ENCODE data around the gene SLC27A6.

The SLC27A6 gene

DNA sequence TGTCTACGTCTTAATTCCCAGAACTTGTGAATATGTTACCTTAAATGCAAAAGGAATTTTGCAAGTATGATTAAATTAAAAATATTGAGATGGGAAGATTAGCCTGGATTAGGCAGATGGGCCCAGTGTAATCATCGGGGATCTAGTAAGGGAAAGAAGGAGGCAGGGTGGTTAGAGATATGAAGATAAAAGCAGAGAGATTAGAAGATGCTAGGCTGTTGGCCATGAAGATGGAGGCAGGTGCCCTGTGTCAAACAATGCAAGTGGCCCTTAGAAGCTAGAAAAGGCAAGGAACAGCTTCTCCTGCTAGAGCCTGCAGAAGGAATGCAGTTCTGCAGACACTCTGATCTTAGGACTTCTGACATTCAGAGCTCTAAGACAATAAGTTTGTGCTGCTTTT lies 100.4 kb downstream of the SLC27A6 start:
- no peak for DNase-seq

DNA sequence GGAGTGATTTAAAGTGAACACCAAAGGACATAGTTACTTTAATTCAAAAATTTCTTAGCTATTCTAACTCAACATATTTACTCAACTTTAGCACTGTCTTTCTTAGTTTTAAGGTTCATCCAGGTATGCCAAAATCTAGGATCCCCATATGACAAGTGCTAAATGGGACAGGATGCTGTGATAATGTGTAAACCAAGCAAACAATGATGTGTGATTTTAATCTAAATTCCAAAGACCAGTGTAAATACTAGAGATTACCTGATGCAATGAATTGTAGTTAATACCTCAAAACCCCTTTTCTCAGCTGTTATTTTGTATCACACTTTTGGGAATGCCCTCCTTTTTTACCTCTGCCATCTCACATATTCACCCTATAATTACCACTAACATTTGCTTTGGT lies 102.5 kb downstream of the SLC27A6 start:
- no peak for DNase-seq

DNA sequence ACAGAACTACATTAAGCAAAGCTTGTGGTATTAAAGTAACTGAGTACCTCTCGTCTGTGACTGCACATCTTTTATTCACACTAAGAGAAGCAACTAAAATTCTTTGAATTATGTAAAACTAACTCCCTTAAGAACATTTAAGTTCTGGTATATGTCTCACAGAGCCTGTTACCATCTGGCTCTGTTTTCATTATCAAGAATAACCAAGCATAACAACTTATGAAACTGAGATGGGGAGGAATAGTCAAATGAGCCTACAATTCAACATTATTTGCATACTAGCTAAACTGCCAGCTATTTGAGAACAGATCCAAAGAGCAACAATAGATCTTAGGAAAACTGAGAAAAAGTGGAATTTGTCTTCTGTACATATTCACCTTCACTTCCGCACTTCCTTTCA lies 104.0 kb downstream of the SLC27A6 start:
- DNase-seq: peak; percentile 90

DNA sequence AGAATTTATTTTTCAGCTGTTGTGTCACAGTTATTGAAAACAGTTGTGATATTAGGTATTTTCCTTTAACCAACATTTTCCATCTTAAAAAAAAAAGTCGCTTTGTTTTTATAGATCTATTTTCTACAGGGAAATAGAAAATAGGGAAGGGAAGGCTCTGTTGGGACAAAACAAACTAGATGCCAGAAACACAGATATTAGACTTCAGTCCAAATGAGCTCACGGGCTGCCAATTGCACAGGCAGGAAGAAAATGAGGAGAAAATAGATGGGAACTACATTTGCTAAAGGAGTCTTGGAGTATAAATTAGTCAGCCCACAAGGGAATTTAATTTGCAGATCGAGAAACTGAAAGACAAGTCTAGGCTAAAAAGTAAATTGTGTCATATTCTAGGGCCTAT lies 107.8 kb downstream of the SLC27A6 start:
- no peak for DNase-seq

DNA sequence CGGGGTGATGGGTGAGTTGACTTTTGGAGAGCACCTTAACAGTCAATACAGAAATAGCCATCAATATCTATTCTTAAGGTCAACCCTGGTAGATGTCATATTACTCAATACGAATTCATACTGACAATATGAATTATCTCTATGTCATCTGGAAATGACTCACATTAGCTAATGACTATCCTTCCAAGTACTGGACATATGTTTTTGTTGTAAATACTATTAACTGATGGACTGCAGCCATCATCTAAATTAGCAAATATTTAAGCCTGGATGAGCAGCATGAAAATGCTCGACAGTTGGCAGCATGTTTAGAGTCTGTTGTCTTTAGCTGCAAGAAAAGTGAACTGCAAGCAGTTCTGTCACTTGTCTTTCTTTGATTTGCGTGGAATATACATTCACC lies 109.6 kb downstream of the SLC27A6 start:
- DNase-seq: no peak

DNA sequence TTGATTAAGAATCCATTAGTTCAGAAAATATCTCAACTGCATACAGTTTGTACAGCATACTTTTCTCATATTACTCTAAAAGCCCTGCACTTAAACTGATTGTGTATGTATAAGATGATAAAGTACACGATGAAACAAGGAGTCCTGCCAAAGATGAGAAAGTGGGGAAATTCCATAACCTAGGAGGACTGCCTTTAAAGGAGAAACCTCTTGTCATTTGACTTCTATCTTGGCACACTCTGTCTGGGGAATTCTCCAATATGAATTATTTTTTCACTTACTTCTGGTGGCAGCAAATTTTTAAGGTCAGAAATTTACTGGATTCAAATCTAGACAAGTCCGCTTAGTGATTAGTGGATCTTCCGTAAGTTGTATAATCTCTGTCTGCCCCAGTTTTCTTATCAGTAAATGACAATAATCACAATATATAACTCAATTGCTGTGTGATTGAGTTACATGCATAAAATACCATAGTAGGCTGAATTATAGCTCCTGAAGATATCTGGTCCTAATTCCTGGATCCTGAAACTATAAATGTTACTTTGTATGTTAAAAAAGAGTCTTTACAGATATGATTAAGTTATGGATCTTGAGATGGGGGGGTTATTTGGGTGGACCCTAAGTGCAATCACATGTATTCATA lies 112.3 kb downstream of the SLC27A6 start:
- DNase-seq: no peak

DNA sequence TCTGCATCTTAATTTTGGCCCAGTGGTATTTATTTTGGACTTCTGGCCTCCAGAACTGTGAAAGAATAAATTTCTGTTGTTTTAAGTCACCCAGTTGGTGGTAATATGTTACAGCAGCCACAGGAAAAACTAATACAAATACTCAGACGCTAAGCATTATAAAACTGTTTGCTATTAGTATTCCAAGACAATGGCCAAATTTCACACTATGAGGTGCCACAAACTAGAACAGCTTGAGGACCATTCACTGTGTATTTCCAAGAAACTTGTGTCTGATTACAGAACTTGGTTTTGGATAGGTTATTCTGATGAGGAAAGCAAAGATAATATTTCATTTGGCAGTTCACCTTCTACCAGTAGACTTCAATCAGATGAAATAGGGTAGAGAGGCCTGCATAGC lies 113.0 kb downstream of the SLC27A6 start:
- no peak for DNase-seq

DNA sequence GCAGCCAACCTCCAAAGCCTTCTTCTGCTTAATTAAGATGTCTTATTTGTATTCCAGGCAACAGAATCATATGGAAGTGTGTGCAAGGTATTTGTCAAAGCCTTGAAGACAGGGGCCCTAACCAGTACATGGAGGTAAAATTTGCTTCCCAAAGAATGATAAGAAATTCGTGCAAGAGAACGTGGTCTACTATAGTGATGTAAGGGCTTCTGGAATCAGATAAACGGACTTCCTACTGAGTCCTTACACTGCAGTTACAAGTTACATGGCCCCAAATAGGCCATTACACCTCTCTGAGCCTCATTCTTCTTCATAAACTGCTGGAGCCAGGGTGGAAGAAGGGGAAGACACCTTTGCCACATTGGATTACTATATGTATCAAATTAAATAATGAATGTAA lies 113.4 kb downstream of the SLC27A6 start:
- no peak for DNase-seq

DNA sequence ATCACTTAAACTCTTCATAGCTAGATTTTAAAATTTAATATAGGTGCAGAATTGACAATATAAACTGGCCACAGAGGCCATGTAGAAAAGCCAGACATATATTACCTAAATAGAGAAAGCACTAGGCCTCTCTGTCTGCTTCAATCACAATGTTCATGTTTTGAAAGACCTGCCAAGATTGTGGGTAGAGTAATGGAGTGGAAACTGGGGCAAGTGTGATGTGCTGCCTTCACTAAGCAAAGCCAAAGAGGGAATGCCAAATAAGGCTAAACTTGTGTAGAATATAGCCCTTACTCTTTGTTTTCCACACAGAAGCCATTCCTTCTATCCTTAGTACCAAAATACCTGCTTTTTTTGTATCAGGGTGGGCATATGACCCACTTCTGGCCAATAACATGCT lies 114.2 kb downstream of the SLC27A6 start:
- no peak for DNase-seq

DNA sequence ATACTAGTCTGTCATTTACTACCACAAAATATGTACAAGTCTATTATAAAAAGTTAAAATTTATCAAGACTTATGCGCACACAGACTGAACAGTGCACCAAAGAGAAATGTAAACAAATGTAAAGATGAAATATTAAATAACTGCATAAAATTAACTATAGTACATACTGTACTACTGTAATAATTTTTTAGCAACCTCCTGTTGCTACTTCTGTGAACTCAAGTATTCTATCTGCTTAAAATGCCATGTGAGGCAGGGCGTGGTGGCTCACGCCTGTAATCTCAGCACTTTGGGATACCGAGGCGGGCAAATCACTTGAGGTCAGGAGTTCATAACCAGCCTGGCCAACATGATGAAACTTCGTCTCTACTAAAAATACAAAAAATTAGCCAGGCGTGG lies 115.5 kb downstream of the SLC27A6 start:
- DNase-seq: no peak

DNA sequence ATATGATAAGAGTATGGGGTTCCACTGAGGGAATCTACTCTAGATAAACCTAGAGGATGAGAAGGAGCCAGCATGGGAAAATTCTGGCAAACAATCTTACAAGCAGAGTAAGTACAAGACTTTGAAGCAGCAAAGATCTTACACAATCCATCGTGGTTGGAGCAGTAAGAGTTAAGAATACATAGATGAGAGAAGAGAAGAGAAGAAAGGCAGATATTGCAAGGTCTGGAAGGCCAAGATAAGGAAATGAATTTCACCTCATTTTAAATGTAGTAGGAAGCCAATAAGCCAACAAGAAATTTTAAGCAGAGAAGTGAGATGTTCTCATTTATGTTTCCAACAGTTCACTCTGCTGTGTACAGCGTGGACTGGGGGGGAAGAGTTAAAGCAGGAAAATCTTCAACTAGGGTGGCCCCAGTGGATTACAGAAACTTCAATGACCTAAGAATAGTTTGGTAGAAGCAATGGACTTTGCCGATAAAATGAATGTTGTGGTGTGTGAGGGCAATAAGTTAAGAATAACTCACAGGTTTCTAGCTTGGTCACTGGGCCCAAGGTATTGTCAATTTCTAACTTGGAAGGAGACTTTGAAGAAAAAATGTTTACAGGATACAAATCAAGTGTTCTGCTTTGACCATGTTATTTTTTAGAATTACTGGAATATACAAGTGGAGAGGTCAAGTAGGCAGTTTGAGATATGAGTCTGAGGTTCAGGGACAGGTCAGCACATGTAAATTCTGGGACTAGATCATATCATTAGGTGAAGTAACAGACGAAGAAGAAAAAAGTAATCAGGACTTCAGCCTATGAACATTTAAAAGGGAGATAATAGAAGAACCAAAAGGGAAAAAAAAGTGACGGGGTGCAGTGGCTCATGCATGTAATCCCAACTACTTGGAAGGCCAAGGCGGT lies 117.2 kb downstream of the SLC27A6 start:
- DNase-seq: no peak
